ENCODE results near the gene GCNT1. TPM values are rescaled to one million over a fixed set of nuclear protein-coding genes. Genes with fewer than 3 reads are reported as not detected.
"Not testable (repeated sequence)": the region's sequence is repeated elsewhere in the genome, so short reads cannot be mapped to it uniquely, and the experiment has no call there.

Gene GCNT1
- polyA plus RNA-seq, 1 donor = 5.3 TPM

GRCh38 chr9:76486151-76486550 lies 27.2 kb downstream of the GCNT1 start:
- DNase-seq = no peak

GRCh38 chr9:76490249-76490990 lies 31.4 kb downstream of the GCNT1 start:
- no peak for DNase-seq

- DNase-seq = not testable (repeated sequence)
Measured at GRCh38 chr9:76491056-76491455, 32.1 kb downstream of the GCNT1 start.

- not testable (repeated sequence) for DNase-seq
Measured at GRCh38 chr9:76493496-76493895, 34.5 kb downstream of the GCNT1 start.

GRCh38 chr9:76500061-76500460 lies 41.1 kb downstream of the GCNT1 start:
- no peak for DNase-seq

DNA sequence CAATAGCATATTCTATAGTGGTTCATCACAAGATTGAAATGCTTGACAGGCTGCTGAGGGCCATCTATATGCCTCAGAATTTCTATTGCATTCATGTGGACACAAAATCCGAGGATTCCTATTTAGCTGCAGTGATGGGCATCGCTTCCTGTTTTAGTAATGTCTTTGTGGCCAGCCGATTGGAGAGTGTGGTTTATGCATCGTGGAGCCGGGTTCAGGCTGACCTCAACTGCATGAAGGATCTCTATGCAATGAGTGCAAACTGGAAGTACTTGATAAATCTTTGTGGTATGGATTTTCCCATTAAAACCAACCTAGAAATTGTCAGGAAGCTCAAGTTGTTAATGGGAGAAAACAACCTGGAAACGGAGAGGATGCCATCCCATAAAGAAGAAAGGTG lies 43.8 kb downstream of the GCNT1 start:
- DNase-seq = no peak

GRCh38 chr9:76510041-76510440 lies 51.1 kb downstream of the GCNT1 start:
- no peak for DNase-seq

- DNase-seq = no peak
Measured at GRCh38 chr9:76510446-76510845, 51.5 kb downstream of the GCNT1 start.

GRCh38 chr9:76512826-76513225 lies 53.8 kb downstream of the GCNT1 start:
- no peak for DNase-seq

DNA sequence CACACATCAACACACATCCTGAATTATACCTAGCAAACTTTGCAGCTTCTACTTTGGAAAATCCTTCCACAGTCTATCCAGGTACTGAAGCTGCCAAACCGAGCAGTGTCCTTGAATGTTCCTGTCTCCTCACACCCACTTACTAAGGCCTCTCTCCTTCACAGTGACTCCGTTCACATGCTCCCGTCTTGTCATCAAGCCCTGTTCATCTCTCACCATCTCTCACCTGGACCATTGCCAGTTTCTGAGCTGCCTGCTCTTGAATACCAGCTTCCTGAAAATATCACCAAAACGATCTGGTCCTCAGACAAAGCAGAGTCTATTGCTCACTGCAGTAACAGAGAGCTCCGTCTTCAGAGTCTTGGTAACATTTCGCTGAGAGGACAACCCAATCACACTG lies 57.4 kb downstream of the GCNT1 start:
- DNase-seq = no peak

DNA sequence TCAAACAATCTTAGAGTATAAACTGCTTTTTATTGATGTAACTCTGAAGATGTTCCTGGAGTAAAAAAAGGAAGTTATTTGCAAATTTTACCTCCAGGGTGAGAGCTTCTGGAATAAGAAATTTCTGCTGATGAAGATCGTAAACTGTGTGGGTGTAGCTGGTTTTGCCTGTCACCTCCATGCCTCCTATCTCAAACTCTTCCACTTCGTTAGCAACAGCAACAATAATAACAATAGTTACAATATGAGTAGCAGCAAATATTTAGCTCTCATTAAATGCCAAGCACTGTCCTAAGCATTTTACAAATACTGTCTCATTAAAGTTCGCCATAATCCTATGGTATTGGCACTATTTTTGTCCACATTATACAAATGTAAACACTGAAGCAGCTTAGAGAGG lies 57.9 kb downstream of the GCNT1 start:
- no peak for DNase-seq

- DNase-seq = no peak
Measured at GRCh38 chr9:76519075-76519835, 60.3 kb downstream of the GCNT1 start.

DNA sequence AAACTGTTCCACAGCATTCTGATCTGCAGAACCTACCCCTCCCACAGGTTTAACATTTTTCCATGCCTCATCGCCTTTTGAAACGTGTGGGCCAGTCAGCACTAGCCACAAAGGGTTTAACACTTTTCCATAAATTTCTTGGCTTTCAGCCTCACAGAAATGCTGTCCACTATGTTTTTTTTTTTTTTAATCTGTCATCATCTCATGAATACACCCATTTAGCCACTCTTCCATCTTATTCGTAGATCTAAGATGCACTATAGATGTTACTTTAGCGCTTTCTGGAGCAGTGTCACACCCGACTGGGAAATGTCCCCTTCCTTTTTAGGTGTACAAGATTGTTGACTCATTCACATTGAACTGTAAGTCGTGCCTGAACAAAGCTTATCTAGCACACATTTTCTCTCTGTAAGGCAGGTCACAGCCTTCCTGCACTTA lies 62.3 kb downstream of the GCNT1 start:
- no peak for DNase-seq

DNA sequence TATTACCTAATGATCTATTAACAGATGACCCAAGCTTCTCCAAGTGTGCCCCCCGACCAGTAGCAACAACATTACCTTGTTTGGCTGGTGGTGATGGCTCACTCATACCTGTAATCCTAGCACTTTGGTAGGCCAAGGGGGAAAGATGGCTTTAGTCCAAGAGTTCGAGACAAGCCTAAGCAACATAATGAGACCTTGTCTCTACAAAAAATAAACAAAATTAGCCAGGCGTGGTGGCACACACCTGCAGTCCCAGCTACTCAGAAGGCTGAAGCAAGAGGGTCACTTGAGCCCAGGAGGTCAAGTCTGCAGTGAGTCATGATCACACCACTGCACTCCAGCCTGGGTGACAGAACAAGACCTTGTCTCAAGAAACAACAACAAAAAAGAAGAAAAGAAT lies 62.9 kb downstream of the GCNT1 start:
- DNase-seq = no peak

GRCh38 chr9:76523617-76524200 lies 64.7 kb downstream of the GCNT1 start:
- DNase-seq = not testable (repeated sequence)

- DNase-seq = no peak
Measured at GRCh38 chr9:76525196-76525595, 66.2 kb downstream of the GCNT1 start.

GRCh38 chr9:76526026-76526425 lies 67.0 kb downstream of the GCNT1 start:
- DNase-seq = no peak

DNA sequence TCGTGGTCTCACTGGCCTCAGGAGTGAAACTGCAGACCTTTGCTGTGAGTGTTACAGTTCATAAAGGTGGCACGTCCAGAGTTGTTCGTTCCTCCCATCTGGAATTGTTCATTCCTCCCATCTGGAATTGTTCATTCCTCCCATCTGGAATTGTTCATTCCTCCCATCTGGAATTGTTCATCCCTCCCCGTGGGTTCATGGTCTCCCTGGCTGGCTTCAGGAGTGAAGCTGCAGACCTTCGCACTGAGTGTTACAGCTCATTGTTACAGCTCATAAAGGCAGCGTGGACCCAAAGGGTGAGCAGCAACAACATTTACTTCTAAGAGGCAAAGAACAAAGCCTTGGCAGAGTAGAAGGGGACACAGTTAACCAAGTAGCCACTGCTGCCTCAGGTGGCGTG lies 69.1 kb downstream of the GCNT1 start:
- DNase-seq = no peak

- DNase-seq = no peak
Measured at GRCh38 chr9:76528642-76529190, 69.7 kb downstream of the GCNT1 start.

DNA sequence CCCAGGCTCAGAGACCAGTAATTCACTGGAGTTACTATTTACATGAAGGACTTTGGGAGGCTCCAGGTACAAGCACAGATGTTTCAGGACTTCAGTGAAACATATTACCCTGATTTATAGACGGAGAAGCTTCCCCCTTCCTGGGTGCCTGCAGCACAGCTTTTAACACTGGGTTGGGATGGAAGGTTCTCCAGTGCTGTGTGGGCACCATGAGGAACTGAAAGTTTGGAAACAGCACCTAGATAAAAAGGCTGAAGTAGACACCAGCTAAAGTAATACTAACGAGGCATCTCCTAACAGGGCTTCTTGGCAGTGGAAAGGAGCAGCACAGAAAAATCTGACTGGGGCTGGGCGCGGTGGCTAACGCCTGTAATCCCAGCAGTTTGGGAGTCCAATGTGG lies 70.7 kb downstream of the GCNT1 start:
- DNase-seq = no peak

GRCh38 chr9:76530458-76531110 lies 71.6 kb downstream of the GCNT1 start:
- DNase-seq = no peak

- DNase-seq = no peak
Measured at GRCh38 chr9:76531231-76531780, 72.3 kb downstream of the GCNT1 start.
